Measurements from ENCODE around the gene SPAG17. TPM values are rescaled to one million over a fixed set of nuclear protein-coding genes. Genes with fewer than 3 reads are reported as not detected.

The SPAG17 gene
- total and polyA plus RNA-seq, 2 experiments from 2014 or later = 0.42 to 1.2 TPM

GRCh38 chr1:118104951-118105350 is 80.1 kb downstream of the SPAG17 start:
- Histone ChIP-seq H3K9me3 (ENCODE audit: low read depth) (no peaks in the 10 kb centered on the region), H3K4me1 (ENCODE audit: low read depth) (no peaks in the 10 kb centered on the region), H3K36me3 (no peaks in the 10 kb centered on the region), H3K4me3 (no peak overlapping the region), H3K27ac (no peak overlapping the region), H3K27me3 (no peaks in the 10 kb centered on the region)
- peak in 1 of 2 donors; percentile 18 for DNase-seq (ENCODE audit: low read depth in 1 of 2, low spot score in 1 of 2)
- no peak for TF ChIP-seq CTCF (IDR thresholded peaks at IDR 0.05; ENCODE audit: low read depth, low read length)

DNA sequence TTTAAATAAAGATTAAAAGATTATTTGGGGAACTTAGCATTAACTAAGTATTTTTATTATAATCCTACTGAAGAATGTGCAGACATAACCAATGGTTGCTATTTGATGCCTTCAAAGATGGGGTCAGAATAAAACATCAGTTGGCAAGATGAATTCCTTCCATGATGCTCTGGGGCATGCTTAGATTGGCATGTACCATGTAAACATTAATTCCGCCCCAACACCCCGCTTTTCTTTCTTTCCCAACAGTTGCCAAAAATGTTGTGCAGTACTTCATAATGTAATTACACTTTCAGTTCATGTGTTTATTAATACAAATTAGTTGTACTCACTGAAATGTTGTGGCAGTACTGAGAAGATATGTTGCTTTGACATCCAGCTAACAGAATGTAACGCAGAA is 82.6 kb downstream of the SPAG17 start:
- H3K4me1 ChIP-seq (ENCODE audit: low read depth) = no peaks in the 10 kb centered on the region
- no peaks in the 10 kb centered on the region for H3K36me3 ChIP-seq
- DNase-seq (ENCODE audit: low read depth in 1 of 2, low spot score in 1 of 2) = no peak
- no peak for TF ChIP-seq CTCF (IDR thresholded peaks at IDR 0.05; ENCODE audit: low read depth, low read length)
- no peak overlapping the region for H3K27ac ChIP-seq
- H3K4me3 ChIP-seq = no peak overlapping the region
- H3K27me3 ChIP-seq = no peaks in the 10 kb centered on the region
- H3K9me3 ChIP-seq (ENCODE audit: low read depth) = no peaks in the 10 kb centered on the region

- Histone ChIP-seq H3K27ac (no peak overlapping the region), H3K4me3 (no peak overlapping the region), H3K36me3 (no peaks in the 10 kb centered on the region), H3K4me1 (ENCODE audit: low read depth) (no peaks in the 10 kb centered on the region), H3K9me3 (ENCODE audit: low read depth) (no peaks in the 10 kb centered on the region), H3K27me3 (no peaks in the 10 kb centered on the region)
- DNase-seq (ENCODE audit: low read depth in 1 of 2, low spot score in 1 of 2) = no peak
- no peak for TF ChIP-seq CTCF (IDR thresholded peaks at IDR 0.05; ENCODE audit: low read depth, low read length)
Observed at GRCh38 chr1:118101999-118102398, 83.0 kb downstream of the SPAG17 start.

GRCh38 chr1:118101515-118101844 is 83.5 kb downstream of the SPAG17 start:
- TF ChIP-seq CTCF (IDR thresholded peaks at IDR 0.05; ENCODE audit: low read depth, low read length) = no peak
- Histone ChIP-seq H3K4me1 (ENCODE audit: low read depth) (no peaks in the 10 kb centered on the region), H3K27me3 (no peaks in the 10 kb centered on the region), H3K4me3 (no peak overlapping the region), H3K36me3 (no peaks in the 10 kb centered on the region), H3K27ac (no peak overlapping the region), H3K9me3 (ENCODE audit: low read depth) (no peaks in the 10 kb centered on the region)
- no peak for DNase-seq (ENCODE audit: low read depth in 1 of 2, low spot score in 1 of 2)

GRCh38 chr1:118100686-118101514 is 84.1 kb downstream of the SPAG17 start:
- no peaks in the 10 kb centered on the region for H3K9me3 ChIP-seq (ENCODE audit: low read depth)
- H3K4me3 ChIP-seq = no peak overlapping the region
- no peak for TF ChIP-seq CTCF (IDR thresholded peaks at IDR 0.05; ENCODE audit: low read depth, low read length)
- no peak for DNase-seq (ENCODE audit: low read depth in 1 of 2, low spot score in 1 of 2)
- no peaks in the 10 kb centered on the region for H3K27me3 ChIP-seq
- no peaks in the 10 kb centered on the region for H3K36me3 ChIP-seq
- no peaks in the 10 kb centered on the region for H3K4me1 ChIP-seq (ENCODE audit: low read depth)
- no peak overlapping the region for H3K27ac ChIP-seq
